ENCODE data around the gene STK11.
"Not testable (repeated sequence)": the region's sequence is repeated elsewhere in the genome, so short reads cannot be mapped to it uniquely, and the experiment has no call there.

Gene STK11

DNA sequence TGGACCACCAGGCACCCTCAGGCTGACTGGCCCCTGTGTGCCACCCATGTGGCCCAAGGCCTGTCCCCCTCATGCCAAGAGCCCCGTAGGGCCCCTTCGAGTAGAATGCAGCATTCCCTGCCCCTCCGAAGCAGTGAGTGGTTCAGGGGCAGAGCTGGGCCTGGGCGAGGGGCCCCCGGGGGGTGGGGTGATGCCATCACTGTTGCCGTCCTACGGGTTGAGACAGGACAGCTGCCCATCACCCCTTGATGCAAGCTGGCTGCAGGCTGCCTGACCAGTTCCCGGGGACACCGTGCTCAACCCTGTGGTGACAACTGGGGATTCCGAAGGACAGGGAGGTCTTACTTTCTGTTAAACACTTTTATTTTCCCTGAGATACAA lies 36.2 kb upstream of the STK11 start:
- no peak for DNase-seq (ENCODE audit: low read depth, low spot score)

- DNase-seq (ENCODE audit: low read depth, low spot score), result no peak
Observed at GRCh38 chr19:1169921-1170885, 35.4 kb upstream of the STK11 start.

- DNase-seq (ENCODE audit: low read depth, low spot score), result no peak
Observed at GRCh38 chr19:1170938-1171754, 34.4 kb upstream of the STK11 start.

- DNase-seq (ENCODE audit: low read depth, low spot score), result no peak
Observed at GRCh38 chr19:1171755-1172352, 33.7 kb upstream of the STK11 start.

GRCh38 chr19:1172353-1173158 lies 33.0 kb upstream of the STK11 start:
- no peak for DNase-seq (ENCODE audit: low read depth, low spot score)

GRCh38 chr19:1173159-1173844 lies 32.3 kb upstream of the STK11 start:
- no peak for DNase-seq (ENCODE audit: low read depth, low spot score)

DNA sequence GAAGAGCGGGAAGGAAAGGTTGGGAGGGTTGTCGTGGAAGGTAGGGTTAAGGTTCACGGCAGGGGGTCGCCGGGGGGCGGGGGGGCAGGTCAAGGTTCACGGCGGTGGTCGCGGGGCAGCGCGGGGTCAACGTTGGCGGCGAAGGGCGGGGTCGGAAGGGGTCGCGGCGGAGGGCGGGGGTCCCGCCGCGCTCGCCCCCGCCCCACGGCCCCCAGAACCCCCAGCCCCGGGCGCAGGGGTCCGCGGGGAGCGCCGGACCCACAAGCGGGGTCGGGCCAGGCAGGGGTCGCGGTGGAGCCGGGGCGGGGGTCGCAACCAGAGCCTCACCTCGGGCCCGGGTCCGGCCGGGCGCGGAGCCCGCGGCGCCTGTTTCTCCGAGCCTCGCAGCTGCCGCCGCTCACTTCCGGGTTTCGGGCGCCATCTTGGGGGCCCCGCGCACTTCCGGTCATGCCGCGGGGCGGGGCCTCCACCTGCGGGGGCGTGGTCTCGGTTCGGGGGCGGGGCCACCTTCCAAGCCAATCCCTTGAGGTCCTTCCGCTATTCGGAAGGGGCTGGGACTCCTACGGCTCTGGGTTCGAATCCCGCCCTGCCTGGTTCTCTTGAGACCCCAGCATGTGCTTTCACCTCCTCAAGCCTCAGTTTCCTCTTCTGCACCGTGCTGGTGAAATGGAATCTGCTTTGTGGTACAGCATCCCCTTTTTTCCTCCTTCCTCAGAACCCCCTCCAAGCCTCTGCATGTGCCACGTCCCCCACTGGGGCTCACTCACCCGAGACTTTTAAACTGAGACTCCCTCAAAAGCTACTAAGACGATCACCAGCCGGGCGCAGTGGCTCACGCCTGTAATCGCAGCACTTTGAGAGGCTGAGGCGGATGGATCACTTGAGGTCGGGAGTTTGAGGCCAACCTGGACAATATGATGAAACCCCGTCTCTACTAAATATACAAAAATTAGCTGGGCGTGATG lies 31.5 kb upstream of the STK11 start, which contains the start of gene SBNO2:
TSS of gene SBNO2 (minus strand) at position 424 of the 965 bp plus-strand sequence. CDS start 19,992 bp downstream, outside the sequence.
- DNase-seq (ENCODE audit: low read depth, low spot score), result peak; percentile 61

DNA sequence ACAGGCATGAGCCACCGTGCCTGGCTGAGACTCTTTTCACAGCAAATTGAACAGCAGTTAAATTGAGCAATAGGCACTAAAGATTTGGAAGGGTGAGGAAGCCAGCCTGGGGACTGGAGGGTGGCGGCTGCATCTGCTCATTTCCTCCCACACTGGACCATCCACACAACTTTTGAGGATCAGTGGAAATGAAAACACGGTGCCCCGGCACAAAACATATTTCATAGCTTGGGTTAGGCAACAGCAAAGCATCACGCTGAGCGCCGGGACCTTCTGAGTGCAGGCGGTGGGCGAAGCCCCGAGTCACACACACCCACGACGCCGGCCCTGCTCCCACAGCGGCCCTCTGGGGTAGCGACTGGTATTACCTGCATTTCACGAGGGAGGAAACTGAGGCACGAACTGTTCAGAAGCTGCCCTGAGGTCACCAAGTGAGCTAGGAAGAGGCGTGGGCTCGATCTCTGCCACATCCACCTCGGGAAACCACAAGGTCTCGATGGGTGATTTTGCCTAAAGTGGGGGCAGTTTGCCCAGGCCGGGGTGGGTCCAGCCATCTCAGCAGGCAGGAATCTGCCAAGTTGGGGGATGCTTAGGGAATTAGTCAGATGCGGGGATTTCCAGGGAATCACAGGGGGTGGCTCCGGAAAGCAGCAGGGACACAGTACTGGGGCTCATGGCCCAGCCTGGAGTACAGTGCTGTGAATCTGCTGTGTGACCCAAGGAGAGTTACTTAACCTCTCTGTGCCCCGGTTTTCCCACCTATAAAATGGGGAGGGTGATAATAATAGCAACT lies 28.1 kb upstream of the STK11 start:
- DNase-seq (ENCODE audit: low read depth, low spot score), result peak; percentile 51

DNA sequence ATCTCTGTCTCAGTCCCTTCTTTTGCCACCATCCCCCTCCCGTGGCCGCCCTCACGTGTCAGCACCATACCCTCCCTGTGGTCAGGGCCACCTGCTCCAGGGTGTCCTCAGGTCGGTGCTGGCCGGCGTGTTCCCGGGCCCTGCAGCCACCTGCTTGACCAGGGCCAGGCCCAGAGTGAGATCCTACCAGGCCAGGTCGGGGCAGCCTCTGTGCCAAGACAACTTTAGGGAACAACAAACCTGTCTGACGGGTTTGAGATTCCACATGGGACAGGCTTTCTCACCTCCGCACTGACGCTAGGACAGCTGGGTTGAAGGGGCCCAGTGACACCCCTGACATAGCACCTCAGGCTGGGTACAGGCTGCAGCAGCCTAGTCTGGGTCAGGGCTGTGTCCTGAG lies 24.0 kb upstream of the STK11 start:
- no peak for DNase-seq (ENCODE audit: low read depth, low spot score)

DNA sequence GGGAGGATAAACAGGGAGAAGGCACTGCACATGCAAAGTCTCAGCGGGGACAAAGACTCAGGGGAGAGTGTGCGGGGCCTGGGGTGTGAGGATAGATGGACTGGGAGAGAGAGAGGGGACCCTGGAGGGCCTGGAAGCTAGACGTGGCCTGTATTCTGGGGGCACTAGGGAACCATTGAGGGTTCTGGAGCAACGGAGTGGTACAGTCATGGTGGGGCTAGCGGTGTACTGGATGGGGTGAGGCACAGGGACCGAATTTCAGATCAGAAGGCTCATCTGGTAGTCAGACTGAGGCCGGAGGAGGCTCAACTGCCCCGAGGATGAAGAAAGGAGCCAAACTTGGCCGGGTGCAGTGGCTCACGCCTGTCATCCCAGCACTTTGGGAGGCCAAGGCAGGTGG lies 23.5 kb upstream of the STK11 start:
- no peak for DNase-seq (ENCODE audit: low read depth, low spot score)

DNA sequence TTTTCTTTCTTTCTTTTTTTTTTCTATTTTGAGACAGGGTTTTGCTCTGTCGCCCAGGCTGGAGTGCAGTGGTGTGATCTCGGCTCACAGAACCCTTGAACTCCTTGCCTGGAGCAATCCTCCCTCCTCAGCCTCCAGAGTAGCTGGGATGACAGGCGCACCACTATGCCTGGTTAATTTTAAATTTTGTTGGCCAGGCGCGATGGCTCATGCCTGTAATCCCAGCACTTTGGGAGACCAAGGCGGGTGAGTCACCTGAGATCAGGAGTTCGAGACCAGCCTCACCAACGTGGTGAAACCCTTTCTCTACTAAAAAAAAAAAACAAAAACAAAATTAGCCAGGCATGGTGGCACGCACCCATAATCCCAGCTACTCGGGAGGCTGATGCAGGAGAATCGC lies 22.9 kb upstream of the STK11 start:
- DNase-seq (ENCODE audit: low read depth, low spot score), result no peak

- DNase-seq (ENCODE audit: low read depth, low spot score), result no peak
Observed at GRCh38 chr19:1183543-1184172, 21.9 kb upstream of the STK11 start.

DNA sequence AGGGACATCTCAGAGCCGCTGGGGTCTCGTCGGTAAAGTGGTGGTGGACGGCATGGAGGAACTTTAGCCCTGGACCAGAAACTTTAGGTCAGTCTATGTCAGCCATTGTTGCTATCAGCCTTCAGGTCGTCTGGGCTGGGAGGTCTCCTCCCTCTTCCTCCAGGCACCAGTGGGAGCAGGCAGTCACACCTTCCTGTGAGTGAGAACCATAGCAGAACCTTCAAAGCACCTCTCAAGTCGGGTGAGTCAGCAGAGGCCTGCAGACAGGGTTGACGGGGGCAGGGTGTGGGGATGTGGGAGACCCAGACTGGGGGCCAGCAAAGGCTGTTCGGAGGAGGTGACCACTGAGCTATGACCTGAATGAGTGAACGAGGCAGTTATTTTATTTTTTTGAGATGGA lies 16.2 kb upstream of the STK11 start:
- no peak for DNase-seq (ENCODE audit: low read depth, low spot score)

DNA sequence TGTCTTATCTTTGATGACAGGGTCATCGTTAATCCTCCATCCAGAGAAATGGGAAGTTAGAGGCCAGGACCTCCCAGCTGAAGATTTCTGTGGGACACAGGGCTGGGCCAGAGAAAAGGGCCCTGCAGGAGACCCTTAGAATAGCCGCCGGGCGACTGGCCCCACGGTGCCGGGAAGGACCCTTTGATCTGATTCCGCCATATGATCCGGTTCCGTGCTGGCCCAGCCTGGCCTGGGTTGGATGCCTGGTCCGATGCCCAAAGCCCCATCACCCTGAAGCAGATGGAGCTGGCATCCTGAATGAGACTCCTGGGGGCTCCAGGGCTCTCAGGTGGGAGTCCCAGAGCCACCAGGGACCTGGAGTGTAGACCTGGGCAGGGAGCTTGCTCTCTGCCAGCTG lies 6.0 kb upstream of the STK11 start:
- no peak for DNase-seq (ENCODE audit: low read depth, low spot score)

DNA sequence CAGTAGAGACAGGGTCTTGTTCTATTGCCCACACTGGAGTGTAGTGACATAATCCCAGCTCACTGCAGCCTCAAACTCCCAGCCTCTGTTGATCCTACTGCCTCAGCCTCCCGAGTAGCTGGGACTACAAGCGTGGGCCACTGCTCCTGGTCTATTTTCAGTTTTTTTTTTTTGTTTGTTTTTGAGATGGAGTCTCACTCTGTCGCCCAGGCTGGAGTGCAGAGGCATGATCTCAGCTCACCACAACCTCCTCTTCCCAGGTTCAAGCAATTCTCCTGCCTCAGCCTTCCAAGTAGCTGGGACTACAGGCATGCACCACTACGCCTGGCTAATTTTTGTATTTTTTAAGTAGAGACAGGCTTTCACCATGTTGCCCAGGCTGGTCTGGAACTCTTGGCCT lies 5.0 kb upstream of the STK11 start:
- DNase-seq (ENCODE audit: low read depth, low spot score), result not testable (repeated sequence)

GRCh38 chr19:1206150-1206863 lies 729 bp downstream of the STK11 start:
- no peak for DNase-seq (ENCODE audit: low read depth, low spot score)

DNA sequence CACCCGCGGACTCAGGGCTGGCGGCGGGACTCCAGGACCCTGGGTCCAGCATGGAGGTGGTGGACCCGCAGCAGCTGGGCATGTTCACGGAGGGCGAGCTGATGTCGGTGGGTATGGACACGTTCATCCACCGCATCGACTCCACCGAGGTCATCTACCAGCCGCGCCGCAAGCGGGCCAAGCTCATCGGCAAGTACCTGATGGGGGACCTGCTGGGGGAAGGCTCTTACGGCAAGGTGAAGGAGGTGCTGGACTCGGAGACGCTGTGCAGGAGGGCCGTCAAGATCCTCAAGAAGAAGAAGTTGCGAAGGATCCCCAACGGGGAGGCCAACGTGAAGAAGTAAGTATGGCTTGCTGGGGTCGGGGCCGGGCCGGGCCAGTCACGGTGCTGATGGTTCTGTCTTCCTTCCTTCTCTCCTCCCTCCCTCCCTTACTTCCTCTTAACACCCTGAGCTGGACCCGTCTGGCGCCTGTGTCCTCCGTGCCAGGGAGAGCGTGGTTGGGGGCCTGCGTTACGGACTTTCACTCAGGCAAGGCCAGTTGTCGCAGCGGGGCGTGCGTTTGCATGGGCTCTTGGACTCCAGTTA lies 1.4 kb downstream of the STK11 start:
- no peak for DNase-seq (ENCODE audit: low read depth, low spot score)

Data from brain pericyte (primary cell).